H1 (cell line): ENCODE results near the gene TSPAN4. TPM values are rescaled to one million over a fixed set of nuclear protein-coding genes. Genes with fewer than 3 reads are reported as not detected.

Experiments
- CTCF ChIA-PET: fragments of 300-600 bp; sonication (Branson Sonifier 250); formaldehyde crosslinking; loops from one replicate; lab custom pipeline; 2021; ENCODE audit not compliant: partially characterized antibody; lab: Charles Lee
- POLR2A ChIA-PET: fragments of 300-600 bp; sonication (Branson Sonifier 250); formaldehyde crosslinking; loops from one replicate; lab custom pipeline; 2021; ENCODE audit warnings: inconsistent platforms; ENCODE audit not compliant: partially characterized antibody; lab: Charles Lee
- DNase-seq, 2 experiments: peaks; one replicate each; pipeline versions ENCODE4 v3.0.0 to v3.0.0-alpha.2; 2010 to 2022; ENCODE audit warnings: low spot score in 2 of 2, low read depth in 1 of 2, mixed read lengths in 1 of 2
- FAIRE-seq: peaks from 2 replicates; lab custom pipeline; 2011; peaks lifted over from hg19 to GRCh38; lab: Jason Lieb, UNC
- H2AFZ ChIP-seq: 2 replicates; pipeline ENCODE4 v1.8.1; 2012; ENCODE audit warnings: low read length, inconsistent platforms
- H2AK5ac ChIP-seq: 2 replicates; pipeline ENCODE4 v1.6.1; 2013; ENCODE audit warnings: low read depth, low read length
- H2BK120ac ChIP-seq: replicated peaks from 2 replicates; pipeline ENCODE3; 2013; ENCODE audit warnings: low read depth, low read length, inconsistent platforms
- H2BK12ac ChIP-seq: 2 replicates; pipeline ENCODE4 v1.6.1; 2013; ENCODE audit warnings: low read depth, low read length
- H2BK15ac ChIP-seq: 2 replicates; pipeline ENCODE4 v1.6.1; 2013; ENCODE audit warnings: low read length
- H2BK20ac ChIP-seq: 2 replicates; pipeline ENCODE4 v1.6.1; 2013; ENCODE audit warnings: low read length
- H2BK5ac ChIP-seq: 2 replicates; pipeline ENCODE4 v1.6.1; 2013; ENCODE audit warnings: low read depth, low read length
- H3K14ac ChIP-seq: 2 replicates; pipeline ENCODE4 v1.6.1; 2013; ENCODE audit warnings: inconsistent platforms; ENCODE audit not compliant: insufficient read length
- H3K18ac ChIP-seq: 2 replicates; pipeline ENCODE4 v1.6.1; 2013; ENCODE audit warnings: low read length; ENCODE audit errors: extremely low read depth
- H3K23ac ChIP-seq: 2 replicates; pipeline ENCODE4 v1.6.1; 2013; ENCODE audit warnings: inconsistent platforms; ENCODE audit not compliant: insufficient read length
- H3K23me2 ChIP-seq: 2 replicates; pipeline ENCODE4 v1.6.1; 2013; ENCODE audit warnings: low read depth, low read length
- H3K27ac ChIP-seq: 2 replicates; pipeline ENCODE4 v1.6.1; 2011; ENCODE audit warnings: low read depth, low read length, inconsistent platforms
- H3K27me3 ChIP-seq, 4 experiments: replicated peaks in 1 of 4; 1 replicate in 1 of 4; 2 replicates in 3 of 4; pipeline versions ENCODE4 v1.6.1 to v1.8.1; 2011 to 2013; ENCODE audit warnings: low read length in 3 of 4, mild to moderate bottlenecking in 3 of 4, inconsistent platforms in 2 of 4, mixed read lengths in 2 of 4, moderate library complexity in 1 of 4; ENCODE audit not compliant: control insufficient read depth in 3 of 4, insufficient read depth in 3 of 4; ENCODE audit errors: extremely low read depth in 1 of 4
- H3K36me3 ChIP-seq, 4 experiments: 2 replicates each; pipeline versions ENCODE4 v1.6.1 to v1.8.1; 2011 to 2013; ENCODE audit warnings: mild to moderate bottlenecking in 4 of 4, low read length in 3 of 4, moderate library complexity in 2 of 4, control low read depth in 1 of 4, inconsistent platforms in 1 of 4; ENCODE audit not compliant: insufficient read depth in 4 of 4, control insufficient read depth in 2 of 4
- H3K4ac ChIP-seq: replicated peaks from 2 replicates; pipeline ENCODE3; 2013; ENCODE audit warnings: low read length, low read depth, mixed read lengths, inconsistent platforms; ENCODE audit not compliant: insufficient read length
- H3K4me1 ChIP-seq, 4 experiments: replicated peaks in 1 of 4; 1 replicate in 1 of 4; 2 replicates in 3 of 4; pipeline versions ENCODE4 v1.6.1 to v1.8.1; 2011 to 2013; ENCODE audit warnings: low read length in 3 of 4, inconsistent platforms in 2 of 4, mixed read lengths in 1 of 4; ENCODE audit not compliant: insufficient read depth in 4 of 4, control insufficient read depth in 3 of 4
- H3K4me2 ChIP-seq, 2 experiments: 2 replicates each; pipeline versions ENCODE4 v1.6.1 to v1.8.1; 2011 to 2013; ENCODE audit warnings: low read depth in 2 of 2, low read length in 2 of 2, control low read depth in 1 of 2, inconsistent platforms in 1 of 2, mild to moderate bottlenecking in 1 of 2; ENCODE audit not compliant: insufficient read depth in 1 of 2
- H3K4me3 ChIP-seq, 4 experiments: fragments of 200-600, 300-600 bp in 1 of 4; sonication (generic), shearing (Covaris generic), sonication (Bioruptor Twin) in 1 of 4; 2 replicates each; pipeline versions ENCODE4 v1.5.1 to v1.8.1; 2011 to 2016; ENCODE audit warnings: low read length in 4 of 4, low read depth in 3 of 4, control low read depth in 2 of 4, inconsistent platforms in 2 of 4, mild to moderate bottlenecking in 2 of 4, mixed read lengths in 1 of 4, moderate library complexity in 1 of 4; ENCODE audit not compliant: insufficient read depth in 2 of 4; ENCODE audit errors: extremely low read depth in 1 of 4
- H3K56ac ChIP-seq: replicated peaks from 2 replicates; pipeline ENCODE3; 2013; ENCODE audit warnings: low read depth, mild to moderate bottlenecking, mixed read lengths, low read length, inconsistent platforms; ENCODE audit not compliant: insufficient read length
- H3K79me1 ChIP-seq: 2 replicates; pipeline ENCODE4 v1.6.1; 2013; ENCODE audit warnings: low read depth, low read length, control low read depth
- H3K79me2 ChIP-seq, 2 experiments: 2 replicates each; pipeline versions ENCODE4 v1.6.1 to v1.8.1; 2012 to 2013; ENCODE audit warnings: low read length in 2 of 2, mild to moderate bottlenecking in 2 of 2, inconsistent platforms in 1 of 2; ENCODE audit not compliant: insufficient read depth in 2 of 2, control insufficient read depth in 1 of 2
- H3K9ac ChIP-seq, 4 experiments: replicated peaks in 1 of 4; 1 replicate in 1 of 4; 2 replicates in 3 of 4; pipeline versions ENCODE4 v1.6.1 to v1.8.1; 2011 to 2013; ENCODE audit warnings: low read depth in 3 of 4, low read length in 3 of 4, control low read depth in 2 of 4, mild to moderate bottlenecking in 2 of 4, moderate library complexity in 2 of 4, inconsistent platforms in 1 of 4; ENCODE audit errors: extremely low read depth in 1 of 4
- H3K9me3 ChIP-seq, 2 experiments: 2 replicates each; pipeline versions ENCODE4 v1.6.1 to v1.8.1; 2012 to 2013; ENCODE audit warnings: mild to moderate bottlenecking in 2 of 2, moderate library complexity in 2 of 2, control low read depth in 1 of 2, inconsistent platforms in 1 of 2, low read depth in 1 of 2, low read length in 1 of 2, mixed read lengths in 1 of 2; ENCODE audit not compliant: insufficient read depth in 2 of 2
- H4K20me1 ChIP-seq, 2 experiments: replicated peaks in 1 of 2; 2 replicates each; pipeline versions ENCODE3 to v1.8.1; 2011 to 2013; ENCODE audit warnings: inconsistent platforms in 2 of 2, low read length in 2 of 2, mild to moderate bottlenecking in 1 of 2; ENCODE audit not compliant: insufficient read depth in 2 of 2, control insufficient read depth in 1 of 2
- H4K5ac ChIP-seq: 2 replicates; pipeline ENCODE4 v1.6.1; 2013; ENCODE audit warnings: low read length, low read depth, mixed read lengths, inconsistent platforms; ENCODE audit not compliant: insufficient read length
- H4K8ac ChIP-seq: 2 replicates; pipeline ENCODE4 v1.8.0; 2013; ENCODE audit warnings: mild to moderate bottlenecking, moderate library complexity, low read length, inconsistent platforms; ENCODE audit not compliant: insufficient read depth; ENCODE audit errors: extremely low read depth
- H4K91ac ChIP-seq: replicated peaks from 2 replicates; pipeline ENCODE3; 2013; ENCODE audit warnings: low read length, mixed read lengths, inconsistent platforms; ENCODE audit not compliant: insufficient read length
- JUN ChIP-seq: IDR thresholded peaks from 2 replicates; pipeline ENCODE4 v1.6.1; 2011; ENCODE audit warnings: low read depth, mild to moderate bottlenecking, improper control_type of control experiment, low read length
- POLR2AphosphoS5 ChIP-seq: IDR thresholded peaks from 2 replicates; pipeline ENCODE4 v1.6.1; 2011; ENCODE audit warnings: low read depth, low read length
- WGBS, 2 experiments: shearing (Covaris generic) in 1 of 2; methylation state at CpG; one replicate each; pipeline versions ENCODE4 v1.1.6 to v1.1.7; 2013 to 2015; ENCODE audit warnings: low lambda C conversion rate in 2 of 2, mixed read lengths in 2 of 2, inconsistent platforms in 1 of 2, low coverage in 1 of 2, missing lambda C conversion rate in 1 of 2; ENCODE audit not compliant: insufficient replicate concordance in 2 of 2, insufficient coverage in 1 of 2, insufficient read length in 1 of 2; ENCODE audit errors: extremely low coverage in 1 of 2, missing lambda C conversion rate in 1 of 2; 5-methylcytosine and 5-hydroxymethylcytosine counted together
- polyA plus RNA-seq, 7 experiments: library from polyadenylated mRNA; depleted of rRNA in 3 of 7; stranded (reverse) in 5 of 7; unstranded in 2 of 7; fragments of >200 nt in 5 of 7; fragments of 200-250 nt in 2 of 7; gene quantifications; 1 replicate in 5 of 7; 2 replicates in 1 of 7; 4 replicates in 1 of 7; pipeline versions ENCODE4 v1.2.1 to v1.2.3, GENCODE V29; 2011 to 2013; ENCODE audit warnings: missing spikeins in 2 of 7, mixed read lengths in 2 of 7
- total RNA-seq: library from RNA; stranded (reverse); fragmentation: NEBNext Ultra II Directional; extraction: Animal tissue kit (Norgen Biotek cat#: 25700); gene quantifications from 2 replicates; pipeline ENCODE4 v1.2.1, GENCODE V29; 2021

Gene TSPAN4
- total and polyA plus RNA-seq, 2 of the 8 experiments (the other 6 are each of a cell fraction or from before 2014, with no cell fraction given) = 74.1 to 145 TPM

GRCh38 chr11:812390-812789, 30.3 kb upstream of the TSPAN4 start:
- H3K4me2 ChIP-seq = no peak overlapping the region
- TF ChIP-seq JUN (no peak), POLR2AphosphoS5 (peak; percentile 64; the same call in 1 of the 2 replicates)
- TF ChIP-seq, all 59 proteins: peak for 1
- Histone ChIP-seq H2AFZ (no peak overlapping the region), H4K91ac (no peak overlapping the region), H3K27me3 (no peaks in the 10 kb centered on the region), H3K27ac (no peak overlapping the region), H3K4me1 (peaks cover 0 to 9% (median 2%) of the 10 kb centered on the region in 4 experiments; a peak in 3 of 7 replicates), H4K8ac (no peak overlapping the region), H3K36me3 (peaks cover 16 to 29% (median 26%) of the 10 kb centered on the region in 4 experiments), H3K56ac (no peak overlapping the region), H3K79me1 (no peaks in the 10 kb centered on the region), H2BK5ac (peak overlapping the region; percentile 49), H2AK5ac (no peak overlapping the region), H3K4me3 (no peak overlapping the region), H4K5ac (no peak overlapping the region), H3K18ac (no peak overlapping the region), H3K4ac (no peak overlapping the region), H2BK12ac (0 out of 2 replicates have a peak overlapping the region, but pooled peaks have one; percentile 12), H4K20me1 (peaks cover 10 to 22% of the 10 kb centered on the region in 2 experiments), H3K9ac (no peak overlapping the region), H2BK20ac (no peak overlapping the region), H3K79me2 (peaks cover 7 to 32% of the 10 kb centered on the region in 2 experiments; a peak in 3 of 4 replicates), H2BK120ac (no peak overlapping the region), H3K23ac (no peak overlapping the region), H3K23me2 (peaks cover 5% of the 10 kb centered on the region; the same call in 1 of the 2 replicates), H2BK15ac (no peak overlapping the region), H3K14ac (no peak overlapping the region), H3K9me3 (no peaks in the 10 kb centered on the region)
- CTCF ChIA-PET = interaction anchor here (0.8 to 2.2 kb wide), 3 partner anchors 12 to 22 kb away, joined by 3 to 5 read pairs (median 4); no protein-coding TSS in a partner anchor
- POLR2A ChIA-PET = interaction anchor here (0.9 to 53.0 kb wide), 10 partner anchors 1 to 276 kb away, joined by 3 to 1917 read pairs (median 4); partner anchors contain the start of genes CD151, CEND1, CRACR2B and GATD1
- FAIRE-seq (no peak), DNase-seq (no peak)
- 93% methylated on average over 3 of the region's 3 CpGs; no CpG with 5 or more reads in 1 of the 2 experiments for WGBS, 2 experiments
